Mesendoderm (in vitro differentiated cells): ENCODE data around the gene LRRC74B.
A peak's percentile ranks its signal among the peaks of the same experiment; 100 is the strongest.
"Not testable (repeated sequence)": the region's sequence is repeated elsewhere in the genome, so short reads cannot be mapped to it uniquely, and the experiment has no call there.

Experiments used
- DNase-seq: peaks from one replicate; pipeline ENCODE4 v3.0.0; 2013
- H2AK5ac ChIP-seq: 2 replicates; pipeline ENCODE4 v1.6.1; 2013; ENCODE audit warnings: low read length, inconsistent platforms
- H2BK120ac ChIP-seq: 2 replicates; pipeline ENCODE4 v1.6.1; 2013; ENCODE audit warnings: low read depth, mild to moderate bottlenecking, low read length, moderate library complexity, mixed read lengths
- H2BK15ac ChIP-seq: replicated peaks from 2 replicates; pipeline ENCODE4 v1.6.1; 2013; ENCODE audit warnings: low read depth, mild to moderate bottlenecking, moderate library complexity
- H2BK5ac ChIP-seq: 2 replicates; pipeline ENCODE4 v1.6.1; 2013; ENCODE audit warnings: low read length, inconsistent platforms
- H3K18ac ChIP-seq: 2 replicates; pipeline ENCODE4 v1.6.1; 2013; ENCODE audit warnings: mild to moderate bottlenecking, low read length, mixed read lengths
- H3K23ac ChIP-seq: one replicate; pipeline ENCODE4 v1.6.1; 2013; ENCODE audit warnings: low read length
- H3K27ac ChIP-seq: 2 replicates; pipeline ENCODE4 v1.5.1; 2013; ENCODE audit warnings: low read depth, mild to moderate bottlenecking, inconsistent platforms, low read length, moderate library complexity
- H3K27me3 ChIP-seq: 2 replicates; pipeline ENCODE4 v1.6.1; 2013; ENCODE audit warnings: low read length, control low read depth, mild to moderate bottlenecking, inconsistent platforms; ENCODE audit not compliant: insufficient read depth, poor library complexity
- H3K36me3 ChIP-seq: 2 replicates; pipeline ENCODE4 v1.6.1; 2013; ENCODE audit warnings: low read length, inconsistent platforms; ENCODE audit not compliant: control insufficient read depth, insufficient read depth
- H3K4ac ChIP-seq: one replicate; pipeline ENCODE4 v1.6.1; 2013; ENCODE audit warnings: low read depth, mild to moderate bottlenecking, low read length, moderate library complexity
- H3K4me1 ChIP-seq: 2 replicates; pipeline ENCODE4 v1.6.1; 2013; ENCODE audit warnings: low read depth, low read length, inconsistent platforms; ENCODE audit not compliant: control insufficient read depth
- H3K4me2 ChIP-seq: 2 replicates; pipeline ENCODE4 v1.6.1; 2013; ENCODE audit warnings: low read length
- H3K4me3 ChIP-seq: 2 replicates; pipeline ENCODE4 v1.5.1; 2013; ENCODE audit warnings: mild to moderate bottlenecking, low read length
- H3K56ac ChIP-seq: one replicate; pipeline ENCODE4 v1.6.1; 2013; ENCODE audit warnings: low read length
- H3K79me1 ChIP-seq: 2 replicates; pipeline ENCODE4 v1.6.1; 2013; ENCODE audit warnings: low read length, inconsistent platforms
- H3K79me2 ChIP-seq: 2 replicates; pipeline ENCODE4 v1.6.1; 2013; ENCODE audit warnings: mild to moderate bottlenecking, low read length; ENCODE audit not compliant: control insufficient read depth, insufficient read depth
- H3K9ac ChIP-seq: 2 replicates; pipeline ENCODE4 v1.6.1; 2013; ENCODE audit warnings: low read length, inconsistent platforms
- H4K5ac ChIP-seq: one replicate; pipeline ENCODE4 v1.6.1; 2013; ENCODE audit warnings: low read length
- H4K8ac ChIP-seq: one replicate; pipeline ENCODE4 v1.6.1; 2013; ENCODE audit warnings: low read depth, mild to moderate bottlenecking, control low read depth, low read length, moderate library complexity
- whole genome bisulfite sequencing: extraction: QIAGEN DNeasy Blood & Tissue Kit; methylation state at CpG from one replicate; pipeline ENCODE4 v1.1.7; 2013; ENCODE audit warnings: low lambda C conversion rate, missing lambda C conversion rate; ENCODE audit not compliant: insufficient coverage; ENCODE audit errors: extremely low coverage; 5-methylcytosine and 5-hydroxymethylcytosine counted together

LRRC74B gene

GRCh38 chr22:21044931-21045584, 688 bp upstream of the LRRC74B start:
- Histone ChIP-seq H3K27ac (no peak overlapping the region), H3K4me3 (no peak overlapping the region), H4K8ac (no peak overlapping the region), H3K56ac (no peak overlapping the region), H2BK120ac (no peak overlapping the region), H2BK5ac (no peak overlapping the region), H3K79me1 (no peaks in the 10 kb centered on the region), H3K27me3 (no peaks in the 10 kb centered on the region), H3K4me1 (peaks cover 4% of the 10 kb centered on the region), H3K79me2 (no peaks in the 10 kb centered on the region), H3K4ac (no peak overlapping the region), H2AK5ac (no peak overlapping the region), H3K23ac (no peak overlapping the region), H3K9ac (no peak overlapping the region), H3K36me3 (no peaks in the 10 kb centered on the region), H3K18ac (no peak overlapping the region), H2BK15ac (no peak overlapping the region), H4K5ac (no peak overlapping the region), H3K4me2 (peak overlapping the region; percentile 73)
- no CpG with 5 or more reads among the region's 15 CpGs for WGBS
- peak; percentile 76 for DNase-seq

GRCh38 chr22:21047035-21047661, 1.4 kb downstream of the LRRC74B start:
- WGBS, result no CpG with 5 or more reads among the region's 14 CpGs
- no peak overlapping the region for H2BK120ac ChIP-seq
- no peak overlapping the region for H3K18ac ChIP-seq
- H3K79me1 ChIP-seq, result no peaks in the 10 kb centered on the region
- no peaks in the 10 kb centered on the region for H3K36me3 ChIP-seq
- no peak overlapping the region for H3K56ac ChIP-seq
- no peak overlapping the region for H3K9ac ChIP-seq
- no peak overlapping the region for H2BK5ac ChIP-seq
- H3K23ac ChIP-seq, result no peak overlapping the region
- peaks cover 6% of the 10 kb centered on the region for H3K4me1 ChIP-seq
- no peak overlapping the region for H4K8ac ChIP-seq
- H2AK5ac ChIP-seq, result no peak overlapping the region
- no peak for DNase-seq
- H3K79me2 ChIP-seq, result no peaks in the 10 kb centered on the region
- no peak overlapping the region for H3K27ac ChIP-seq
- no peak overlapping the region for H3K4me2 ChIP-seq
- no peak overlapping the region for H3K4ac ChIP-seq
- no peak overlapping the region for H4K5ac ChIP-seq
- H3K4me3 ChIP-seq, result no peak overlapping the region
- no peak overlapping the region for H2BK15ac ChIP-seq
- no peaks in the 10 kb centered on the region for H3K27me3 ChIP-seq

GRCh38 chr22:21047730-21048129, 2.0 kb downstream of the LRRC74B start:
- H2BK120ac ChIP-seq, result no peak overlapping the region
- H3K79me1 ChIP-seq, result no peaks in the 10 kb centered on the region
- H3K23ac ChIP-seq, result no peak overlapping the region
- no peak overlapping the region for H3K27ac ChIP-seq
- H2BK15ac ChIP-seq, result no peak overlapping the region
- no peak overlapping the region for H2BK5ac ChIP-seq
- H3K27me3 ChIP-seq, result no peaks in the 10 kb centered on the region
- no peak overlapping the region for H4K5ac ChIP-seq
- no peak overlapping the region for H4K8ac ChIP-seq
- no peaks in the 10 kb centered on the region for H3K79me2 ChIP-seq
- peaks cover 6% of the 10 kb centered on the region for H3K4me1 ChIP-seq
- no peak overlapping the region for H3K4me3 ChIP-seq
- no peak for DNase-seq
- H3K36me3 ChIP-seq, result no peaks in the 10 kb centered on the region
- no peak overlapping the region for H3K4me2 ChIP-seq
- H2AK5ac ChIP-seq, result no peak overlapping the region
- H3K18ac ChIP-seq, result no peak overlapping the region
- H3K4ac ChIP-seq, result no peak overlapping the region
- no peak overlapping the region for H3K56ac ChIP-seq
- H3K9ac ChIP-seq, result no peak overlapping the region
- WGBS, result no CpG with 5 or more reads among the region's 7 CpGs

- H3K79me1 ChIP-seq, H3K4me2 ChIP-seq, H2BK5ac ChIP-seq, H3K27ac ChIP-seq, DNase-seq, H4K8ac ChIP-seq, H4K5ac ChIP-seq, H3K56ac ChIP-seq, H2BK15ac ChIP-seq, H2BK120ac ChIP-seq, H3K4me3 ChIP-seq, H3K79me2 ChIP-seq, H3K9ac ChIP-seq, H3K4ac ChIP-seq, H3K4me1 ChIP-seq, H3K23ac ChIP-seq, H2AK5ac ChIP-seq, H3K27me3 ChIP-seq, H3K18ac ChIP-seq, H3K36me3 ChIP-seq: not testable (repeated sequence)
- WGBS, result no CpG with 5 or more reads among the region's 5 CpGs
Observed at GRCh38 chr22:21048448-21048847, 2.7 kb downstream of the LRRC74B start.

- H3K79me2 ChIP-seq, H3K79me1 ChIP-seq, H3K4me3 ChIP-seq, H3K56ac ChIP-seq, H3K4ac ChIP-seq, H2AK5ac ChIP-seq, H3K23ac ChIP-seq, DNase-seq, H2BK15ac ChIP-seq, H2BK120ac ChIP-seq, H4K5ac ChIP-seq, H3K27ac ChIP-seq, H3K36me3 ChIP-seq, H2BK5ac ChIP-seq, H3K18ac ChIP-seq, H3K4me2 ChIP-seq, H3K4me1 ChIP-seq, H4K8ac ChIP-seq, H3K9ac ChIP-seq, H3K27me3 ChIP-seq: not testable (repeated sequence)
- WGBS, result no CpG with 5 or more reads among the region's 12 CpGs
Observed at GRCh38 chr22:21048965-21049364, 3.2 kb downstream of the LRRC74B start.
